ENCODE measurements around the gene METTL26.
A peak's percentile ranks its signal among the peaks of the same experiment; 100 is the strongest.

METTL26 gene

GRCh38 chr16:674968-675883 lies 39.1 kb upstream of the METTL26 start, which contains the start of gene RHBDL1:
TSS of gene RHBDL1 (plus strand) at chr16:675671. CDS start at chr16:675791, 120 bp downstream.
- DNase-seq (ENCODE audit: low read depth in 2 of 2): no peak

DNA sequence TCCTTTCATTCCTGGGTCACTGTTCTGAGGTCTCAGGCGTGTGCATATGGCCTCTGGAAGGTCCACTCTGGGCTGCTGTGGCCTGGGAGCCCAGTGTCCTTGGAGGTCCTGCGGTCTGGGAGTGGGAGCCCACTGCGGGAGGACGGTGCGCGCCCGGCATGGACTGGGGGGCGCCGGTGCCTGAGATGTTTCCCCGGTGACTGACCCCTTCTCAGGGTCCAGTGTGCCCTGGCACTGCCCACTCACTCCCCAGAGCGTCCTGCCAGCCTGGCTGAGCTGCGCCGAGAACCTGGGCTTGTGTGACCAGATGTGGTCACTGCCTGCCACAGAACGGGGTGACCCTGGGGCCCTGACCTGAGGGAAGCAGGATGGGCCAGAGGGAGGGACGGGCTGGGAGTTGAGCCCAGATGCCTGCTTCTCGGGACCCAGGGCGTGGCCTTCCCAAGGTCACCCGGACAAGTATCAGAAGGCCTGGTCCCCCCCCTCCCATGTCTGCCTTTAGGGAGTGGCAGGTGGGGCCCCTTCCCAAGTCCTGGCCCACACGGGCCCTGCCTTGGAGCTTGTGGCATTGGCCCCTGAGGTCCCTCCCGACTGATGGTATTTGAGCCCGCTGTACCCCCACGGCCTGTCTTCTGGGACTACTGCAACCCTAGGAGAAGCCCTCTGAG lies 38.2 kb upstream of the METTL26 start:
- DNase-seq (ENCODE audit: low read depth in 2 of 2): no peak

DNA sequence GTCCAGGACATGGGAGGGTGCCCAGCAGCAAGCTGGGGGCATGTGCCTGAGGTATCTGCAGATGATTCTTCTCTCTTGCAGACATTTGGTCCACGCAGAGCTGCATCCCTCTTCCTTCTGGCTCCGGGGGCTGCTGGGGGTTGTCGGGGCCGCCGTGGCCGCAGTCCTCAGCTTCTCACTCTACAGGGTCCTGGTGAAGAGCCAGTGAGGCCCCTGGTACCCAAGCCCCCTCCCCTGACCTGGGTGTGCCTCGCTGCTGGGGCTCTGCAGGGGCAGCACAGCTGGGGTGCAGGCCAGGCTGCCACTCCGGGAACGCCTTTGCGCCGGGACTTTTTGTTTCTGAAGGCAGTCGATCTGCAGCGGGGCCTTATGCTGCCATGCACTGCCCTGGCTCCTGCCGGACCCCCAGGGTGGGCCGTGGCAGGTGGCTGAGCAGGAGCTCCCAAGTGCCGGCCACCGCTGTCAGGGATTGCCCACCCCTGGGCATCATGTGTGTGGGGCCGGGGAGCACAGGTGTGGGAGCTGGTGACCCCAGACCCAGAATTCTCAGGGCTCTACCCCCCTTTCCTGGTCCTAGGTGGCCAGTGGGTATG lies 37.4 kb upstream of the METTL26 start:
- DNase-seq (ENCODE audit: low read depth in 2 of 2): no peak

- no peak for DNase-seq (ENCODE audit: low read depth in 2 of 2)
These were observed 36.7 kb upstream of the METTL26 start for GRCh38 chr16:672851-673250.

DNA sequence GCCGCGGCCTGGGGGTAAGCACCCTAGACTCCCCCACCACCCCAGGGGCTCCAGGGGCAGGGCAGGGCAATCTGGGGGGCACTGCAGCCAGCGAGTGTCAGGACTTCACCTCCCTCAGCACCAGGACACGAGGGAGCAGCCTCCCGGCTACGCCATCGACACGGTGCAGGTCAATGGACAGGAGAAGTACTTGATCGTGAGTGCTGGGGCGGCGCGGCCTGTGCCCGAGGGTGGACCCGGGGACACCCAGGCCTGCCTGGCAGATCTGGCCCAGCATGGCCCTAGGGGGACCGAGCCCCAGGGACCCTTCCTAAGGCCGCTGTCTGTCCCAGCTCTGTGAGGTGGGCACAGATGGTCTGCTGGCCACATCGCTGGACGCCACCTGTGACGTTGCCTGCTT lies 36.3 kb upstream of the METTL26 start:
- no peak for DNase-seq (ENCODE audit: low read depth in 2 of 2)

DNA sequence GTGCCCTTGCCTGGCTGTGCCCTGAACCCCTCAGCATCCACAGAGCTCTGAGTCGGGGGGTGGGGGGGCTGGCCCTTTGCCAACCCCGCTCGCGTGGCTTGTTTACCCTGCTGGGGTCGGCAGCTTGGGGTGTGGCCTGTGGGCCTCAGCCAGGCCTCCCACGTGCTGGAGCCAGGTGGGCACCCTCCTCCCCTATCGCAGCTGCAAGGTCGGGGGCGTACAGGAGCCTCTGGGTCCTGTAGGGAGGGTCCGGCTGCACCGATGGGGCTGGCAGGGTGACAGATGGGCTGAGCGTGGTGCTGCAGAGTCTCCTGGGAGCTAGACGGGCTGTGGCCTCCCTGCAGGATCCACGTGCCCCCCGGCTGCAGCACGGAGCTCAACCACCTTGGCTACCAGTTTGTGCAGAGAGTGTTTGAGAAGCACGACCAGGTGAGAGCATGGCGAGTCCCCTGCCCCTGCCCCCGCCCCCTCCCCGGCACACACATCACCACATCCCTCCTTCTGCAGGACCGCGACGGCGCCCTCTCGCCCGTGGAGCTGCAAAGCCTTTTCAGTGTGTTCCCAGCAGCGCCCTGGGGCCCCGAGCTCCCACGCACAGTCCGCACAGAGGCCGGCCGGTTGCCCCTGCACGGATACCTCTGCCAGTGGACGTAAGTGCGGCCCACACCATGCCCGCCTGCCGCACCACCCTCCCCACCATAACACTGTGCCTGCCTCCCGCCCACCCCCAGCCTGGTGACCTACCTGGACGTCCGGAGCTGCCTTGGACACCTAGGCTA lies 35.4 kb upstream of the METTL26 start:
- no peak for DNase-seq (ENCODE audit: low read depth in 2 of 2)

DNA sequence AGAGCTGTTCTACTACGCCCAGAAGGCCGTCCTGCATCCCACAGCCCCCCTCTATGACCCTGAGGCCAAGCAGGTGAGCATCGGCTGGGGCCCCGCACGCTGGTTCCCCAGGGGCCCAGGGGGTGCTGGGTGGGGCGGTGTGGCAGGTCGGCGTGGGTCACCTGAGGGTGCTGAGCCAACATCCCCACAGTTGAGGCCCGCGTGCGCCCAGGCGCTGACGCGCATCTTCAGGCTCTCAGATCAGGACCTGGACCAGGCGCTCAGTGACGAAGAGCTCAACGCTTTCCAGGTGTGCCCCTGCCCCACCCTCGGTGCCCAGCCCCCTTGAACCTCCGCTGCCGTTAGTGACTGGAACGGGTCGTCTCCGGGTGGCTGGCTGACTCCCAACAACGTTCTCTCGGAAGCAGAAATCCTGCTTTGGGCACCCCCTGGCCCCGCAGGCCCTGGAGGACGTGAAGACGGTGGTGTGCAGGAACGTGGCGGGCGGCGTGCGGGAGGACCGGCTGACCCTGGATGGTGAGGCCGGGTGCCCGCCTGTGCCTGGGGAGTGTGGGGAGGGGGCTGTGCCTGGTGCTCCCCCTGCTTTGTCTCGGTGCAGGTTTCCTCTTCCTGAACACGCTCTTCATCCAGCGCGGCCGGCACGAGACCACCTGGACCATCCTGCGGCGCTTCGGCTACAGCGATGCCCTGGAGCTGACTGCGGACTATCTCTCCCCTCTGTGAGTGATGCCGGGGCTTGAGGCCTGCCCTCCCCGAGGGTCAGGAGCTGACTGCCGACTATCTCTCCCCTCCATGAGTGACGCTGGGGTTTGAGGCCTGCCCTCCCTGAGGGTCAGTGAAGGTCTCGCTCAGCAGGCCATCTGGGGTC lies 34.6 kb upstream of the METTL26 start:
- no peak for DNase-seq (ENCODE audit: low read depth in 2 of 2)

DNA sequence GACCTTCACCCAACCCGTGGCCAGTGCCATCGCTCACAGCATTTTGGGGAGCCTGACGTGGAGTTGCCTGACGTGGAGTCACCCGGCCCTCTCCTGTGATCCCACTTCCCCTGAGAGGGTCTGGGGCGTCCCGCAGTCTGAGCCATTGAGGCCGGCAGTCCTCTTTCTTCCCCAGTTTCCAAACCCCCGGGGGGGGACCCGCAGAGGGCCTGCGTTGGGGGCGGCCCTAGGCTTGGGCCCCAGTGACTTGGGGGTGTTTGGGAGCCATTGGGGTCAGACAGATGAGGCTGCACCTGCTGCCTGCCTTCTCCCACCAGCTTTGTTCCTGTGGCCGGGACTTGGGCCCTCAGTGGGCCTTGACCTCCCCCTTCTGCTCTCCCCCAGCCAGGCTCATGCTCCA lies 33.6 kb upstream of the METTL26 start:
- no peak for DNase-seq (ENCODE audit: low read depth in 2 of 2)

DNA sequence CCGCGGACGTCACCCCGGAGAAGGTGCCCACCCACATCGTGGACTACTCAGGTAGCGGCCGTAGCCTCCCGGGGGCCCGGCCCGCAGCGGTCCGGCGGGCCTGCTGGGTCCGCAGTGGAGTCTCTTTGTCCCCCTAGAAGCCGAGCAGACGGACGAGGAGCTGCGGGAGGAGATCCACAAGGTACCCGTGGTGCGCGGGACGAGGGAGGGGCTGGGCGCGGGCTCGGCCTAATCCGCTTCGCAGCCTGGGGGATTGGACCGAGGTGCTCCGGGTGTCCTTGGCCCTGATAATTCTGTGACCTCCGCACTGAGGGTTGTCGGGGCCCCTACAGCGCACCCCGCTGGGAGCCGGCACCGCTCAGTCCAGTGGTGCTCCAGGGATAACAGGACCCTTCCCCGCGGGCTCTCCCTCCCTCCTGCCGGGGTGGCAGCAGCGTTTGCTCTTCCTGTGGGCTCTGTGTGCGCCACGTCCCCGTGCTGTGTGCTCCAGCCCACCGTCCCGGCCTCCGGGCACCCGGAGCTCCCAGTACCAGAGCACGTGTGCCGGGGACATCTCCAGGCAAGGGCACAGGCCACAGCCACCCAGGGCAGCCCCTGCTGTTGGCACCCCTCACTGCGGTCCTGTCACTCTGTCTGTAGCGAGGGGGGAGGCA lies 32.5 kb upstream of the METTL26 start:
- DNase-seq (ENCODE audit: low read depth in 2 of 2): no peak

GRCh38 chr16:667780-668518 lies 31.8 kb upstream of the METTL26 start, which contains the start of gene RHOT2:
TSS of gene RHOT2 (plus strand) at chr16:668132. CDS start at chr16:668200, 68 bp downstream.
- peak; percentile 77 to 86 for DNase-seq (ENCODE audit: low read depth in 2 of 2)

DNA sequence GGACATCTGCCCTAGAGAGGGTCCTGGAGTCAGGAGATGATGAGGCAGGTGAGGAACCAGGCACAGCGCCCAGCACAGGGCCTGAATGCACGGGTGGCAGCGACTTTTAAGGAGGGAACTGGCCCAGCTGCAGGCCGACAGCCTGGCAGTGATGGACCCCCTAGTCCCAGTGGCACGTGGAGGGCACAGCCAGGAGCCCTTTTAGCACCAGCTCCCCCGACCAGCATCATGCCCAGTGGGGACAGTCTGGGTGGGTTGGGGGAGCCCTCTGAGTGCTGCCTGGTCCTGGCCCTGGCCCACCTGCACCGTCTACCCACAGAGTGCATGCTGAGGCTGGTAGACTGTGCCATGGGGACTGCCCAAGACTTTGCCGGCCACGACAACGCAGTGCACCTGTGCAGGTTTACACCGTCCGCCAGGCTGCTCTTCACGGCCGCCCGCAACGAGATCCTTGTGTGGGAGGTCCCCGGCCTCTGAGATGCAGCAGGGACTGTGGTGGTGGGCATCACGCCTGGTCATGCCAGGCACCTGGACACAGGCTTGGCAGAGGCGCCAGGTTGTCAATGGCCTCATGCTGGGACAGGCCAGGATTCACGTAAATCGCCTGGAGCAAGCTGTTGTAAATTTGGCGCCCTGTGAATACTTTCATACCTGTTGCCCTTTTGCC lies 31.1 kb upstream of the METTL26 start:
- no peak for DNase-seq (ENCODE audit: low read depth in 2 of 2)

DNA sequence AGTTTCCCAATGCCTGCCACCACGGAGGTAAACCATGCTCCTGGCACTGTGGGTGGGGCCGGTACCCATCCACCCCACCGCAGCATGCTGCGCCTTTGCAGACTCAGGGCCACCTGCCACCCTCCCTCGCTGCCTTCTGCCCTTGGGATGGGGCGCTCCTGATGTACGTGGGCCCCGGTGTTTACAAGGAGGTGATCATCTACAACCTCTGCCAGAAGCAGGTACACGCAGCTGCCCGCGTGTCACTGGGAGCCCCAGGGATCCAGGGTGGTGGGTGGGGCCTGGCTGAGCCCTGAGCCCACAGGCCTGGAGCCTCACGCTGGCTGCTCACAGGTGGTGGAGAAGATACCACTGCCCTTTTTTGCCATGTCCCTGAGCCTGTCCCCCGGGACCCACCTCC lies 30.5 kb upstream of the METTL26 start:
- DNase-seq (ENCODE audit: low read depth in 2 of 2): no peak

GRCh38 chr16:662597-662996 lies 26.5 kb upstream of the METTL26 start:
- DNase-seq (ENCODE audit: low read depth in 2 of 2): no peak

DNA sequence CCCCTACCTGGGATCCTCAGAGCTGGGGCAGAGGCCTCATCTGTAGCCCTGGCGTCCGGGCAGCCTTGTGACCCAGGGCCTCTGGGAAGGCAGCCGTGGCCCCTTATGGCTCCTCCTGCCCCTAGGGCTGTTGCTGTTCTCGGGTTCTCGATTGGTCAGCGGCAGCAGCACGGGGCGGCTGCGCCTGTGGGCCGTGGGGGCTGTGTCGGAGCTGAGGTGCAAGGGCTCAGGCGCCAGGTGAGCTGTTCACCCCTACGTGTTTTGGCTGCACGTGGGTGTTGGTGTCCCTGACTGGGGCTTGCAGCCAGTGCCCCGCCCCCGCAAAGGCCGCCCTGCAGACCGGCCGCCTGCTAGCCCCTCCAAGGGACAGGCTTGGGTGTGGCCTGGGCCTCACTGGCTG lies 26.0 kb upstream of the METTL26 start:
- DNase-seq (ENCODE audit: low read depth in 2 of 2): no peak

DNA sequence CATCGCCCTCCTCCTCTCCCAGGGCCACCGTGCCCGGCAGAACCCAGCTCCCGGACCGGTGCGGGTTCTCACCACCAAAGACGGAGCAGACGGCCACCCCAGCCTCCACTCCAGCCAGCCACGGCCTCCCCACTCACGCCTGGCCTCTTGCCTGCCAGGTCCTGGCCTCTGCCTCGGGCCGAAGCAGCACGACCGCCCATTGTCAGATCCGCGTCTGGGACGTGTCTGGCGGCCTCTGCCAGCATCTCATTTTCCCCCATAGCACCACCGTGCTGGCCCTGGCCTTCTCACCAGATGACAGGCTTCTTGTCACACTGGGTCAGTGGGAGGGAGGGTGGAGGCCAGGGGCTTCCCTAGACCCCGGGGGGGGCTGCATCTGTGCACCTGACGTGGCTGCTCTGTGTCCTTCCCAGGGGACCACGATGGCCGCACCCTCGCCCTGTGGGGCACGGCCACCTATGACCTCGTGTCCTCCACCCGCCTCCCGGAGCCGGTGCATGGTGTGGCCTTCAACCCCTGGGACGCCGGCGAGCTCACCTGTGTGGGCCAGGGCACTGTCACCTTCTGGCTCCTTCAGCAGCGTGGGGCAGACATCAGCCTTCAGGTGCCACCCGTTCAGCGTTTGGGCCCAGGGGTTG lies 25.2 kb upstream of the METTL26 start:
- no peak for DNase-seq (ENCODE audit: low read depth in 2 of 2)

DNA sequence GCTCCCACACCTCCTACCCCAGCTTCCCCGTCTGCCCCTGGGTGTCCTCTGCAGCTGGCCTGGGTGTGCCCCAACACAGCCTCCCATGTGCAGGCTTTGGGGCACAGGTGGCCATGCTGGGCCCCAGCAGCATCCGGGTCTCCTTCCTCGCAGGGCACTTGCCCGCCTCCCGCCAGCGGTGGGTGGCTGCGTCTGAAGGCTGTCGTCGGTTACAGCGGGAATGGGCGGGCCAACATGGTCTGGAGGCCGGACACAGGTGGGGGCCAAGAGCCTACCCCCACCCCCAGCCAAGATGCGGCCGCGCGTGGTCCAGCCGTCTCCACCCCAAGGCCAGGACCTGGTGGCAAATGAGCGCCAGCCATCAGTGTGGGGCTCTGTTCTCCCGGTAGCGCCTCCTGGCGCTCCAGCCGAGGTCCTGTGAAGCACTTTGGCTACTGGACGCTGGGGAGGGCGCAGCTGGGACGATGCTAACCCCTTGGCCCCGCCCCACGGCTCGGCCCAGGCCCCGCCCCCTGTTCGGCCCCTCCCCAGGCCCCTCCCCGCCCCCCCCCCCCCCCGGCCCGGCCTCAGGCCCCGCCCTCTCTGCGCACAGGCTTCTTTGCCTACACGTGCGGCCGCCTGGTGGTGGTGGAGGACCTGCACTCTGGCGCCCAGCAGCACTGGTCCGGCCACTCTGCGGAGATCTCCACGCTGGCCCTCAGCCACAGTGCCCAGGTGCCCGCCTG lies 24.5 kb upstream of the METTL26 start:
- DNase-seq (ENCODE audit: low read depth in 2 of 2): peak in 1 of 2 donors; percentile 34

DNA sequence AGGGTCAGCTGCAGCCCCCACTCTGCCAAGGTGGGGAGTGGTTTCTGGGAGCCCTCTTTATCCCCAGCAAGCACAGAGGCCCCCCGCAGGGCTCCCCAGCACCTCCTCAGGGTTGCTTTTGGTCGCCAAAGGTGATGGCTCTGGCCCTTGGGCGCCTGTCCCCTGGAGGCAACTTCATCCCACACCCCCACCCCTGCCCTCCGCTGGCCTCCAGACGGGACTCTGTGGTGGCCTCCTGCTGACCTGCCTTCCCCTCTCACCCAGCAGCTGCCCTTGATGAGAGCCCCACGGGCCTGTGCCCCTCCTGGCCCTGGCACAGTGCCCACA lies 24.0 kb upstream of the METTL26 start:
- DNase-seq (ENCODE audit: low read depth in 2 of 2): no peak

GRCh38 chr16:659618-660017 lies 23.5 kb upstream of the METTL26 start:
- DNase-seq (ENCODE audit: low read depth in 2 of 2): no peak
